Sigmoid colon (tissue), 4 donors: ENCODE results near the gene FYN.

Source experiments
- EP300 ChIP-seq, 4 donors: sonication (generic); formaldehyde crosslinking; IDR thresholded peaks; one replicate each; pipeline ENCODE4 v1.6.1; 2017; ENCODE audit warnings: antibody characterized with exemption in 4 of 4
- POLR2A ChIP-seq, 2 donors: fragments of 450-650 bp; IDR thresholded peaks; one replicate each; pipeline ENCODE4 v1.6.1; 2016; ENCODE audit warnings: antibody characterized with exemption in 2 of 2, mild to moderate bottlenecking in 2 of 2, moderate library complexity in 2 of 2
- POLR2AphosphoS5 ChIP-seq, 4 donors: sonication (generic); formaldehyde crosslinking; IDR thresholded peaks; one replicate each; pipeline ENCODE4 v1.6.1; 2017; ENCODE audit warnings: antibody characterized with exemption in 4 of 4
- TF ChIP-seq, protein P1 (sequence below), 4 experiments: fragments of 450-650 bp in 3 of 4; fragments of 200-600 bp in 1 of 4; IDR thresholded peaks; one replicate each; pipeline ENCODE4 v1.5.1; 2016 to 2019; ENCODE audit warnings: antibody characterized with exemption in 4 of 4, mild to moderate bottlenecking in 3 of 4, moderate library complexity in 2 of 4

DNA sequence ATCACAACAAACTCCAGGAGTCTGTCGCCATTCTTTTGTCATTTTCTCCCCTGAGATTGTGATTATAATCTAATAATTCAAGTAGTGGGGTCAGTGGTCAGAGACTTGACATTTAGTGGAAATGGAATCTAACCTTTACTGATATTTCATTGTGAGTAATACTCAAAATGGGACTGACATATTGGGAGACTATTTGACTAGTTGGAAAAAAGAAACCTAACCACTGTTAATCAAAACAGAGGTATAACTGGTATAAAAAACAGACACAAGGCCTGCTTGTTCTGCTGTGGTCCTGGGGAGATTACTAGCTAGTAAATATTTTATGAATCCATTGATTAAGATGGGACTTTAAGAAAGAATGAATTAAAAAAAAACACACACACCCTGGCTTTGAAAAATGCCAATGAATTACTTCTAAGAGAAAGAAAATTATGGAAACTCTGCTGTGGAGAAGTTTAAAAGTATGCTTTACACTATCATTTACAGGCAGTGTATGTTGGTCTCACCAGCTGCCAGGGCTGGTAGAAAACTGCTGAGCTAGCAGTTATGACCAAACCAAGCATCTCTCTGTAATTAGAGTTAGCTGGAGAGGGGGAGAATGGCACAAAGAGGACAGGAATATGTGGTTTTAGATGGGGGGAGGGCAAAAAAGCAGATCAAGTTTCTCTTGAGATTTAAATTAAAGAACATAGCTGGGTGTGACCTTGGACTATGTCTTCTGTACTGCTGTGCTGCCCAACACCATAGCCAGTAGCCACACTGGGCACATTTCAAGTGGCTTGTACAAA lies 103.7 kb downstream of the FYN start:
- TF ChIP-seq, protein P1, sequence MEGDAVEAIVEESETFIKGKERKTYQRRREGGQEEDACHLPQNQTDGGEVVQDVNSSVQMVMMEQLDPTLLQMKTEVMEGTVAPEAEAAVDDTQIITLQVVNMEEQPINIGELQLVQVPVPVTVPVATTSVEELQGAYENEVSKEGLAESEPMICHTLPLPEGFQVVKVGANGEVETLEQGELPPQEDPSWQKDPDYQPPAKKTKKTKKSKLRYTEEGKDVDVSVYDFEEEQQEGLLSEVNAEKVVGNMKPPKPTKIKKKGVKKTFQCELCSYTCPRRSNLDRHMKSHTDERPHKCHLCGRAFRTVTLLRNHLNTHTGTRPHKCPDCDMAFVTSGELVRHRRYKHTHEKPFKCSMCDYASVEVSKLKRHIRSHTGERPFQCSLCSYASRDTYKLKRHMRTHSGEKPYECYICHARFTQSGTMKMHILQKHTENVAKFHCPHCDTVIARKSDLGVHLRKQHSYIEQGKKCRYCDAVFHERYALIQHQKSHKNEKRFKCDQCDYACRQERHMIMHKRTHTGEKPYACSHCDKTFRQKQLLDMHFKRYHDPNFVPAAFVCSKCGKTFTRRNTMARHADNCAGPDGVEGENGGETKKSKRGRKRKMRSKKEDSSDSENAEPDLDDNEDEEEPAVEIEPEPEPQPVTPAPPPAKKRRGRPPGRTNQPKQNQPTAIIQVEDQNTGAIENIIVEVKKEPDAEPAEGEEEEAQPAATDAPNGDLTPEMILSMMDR (IDR thresholded peaks at IDR 0.05): no peak
- TF ChIP-seq POLR2A (IDR thresholded peaks at IDR 0.05) (no peak), POLR2AphosphoS5 (IDR thresholded peaks at IDR 0.05) (no peak), EP300 (IDR thresholded peaks at IDR 0.05) (no peak)
